Measurements from ENCODE around the gene ST6GALNAC3.

ST6GALNAC3 gene

GRCh38 chr1:76433526-76433925, 359.0 kb downstream of the ST6GALNAC3 start:
- Histone ChIP-seq H3K9ac (ENCODE audit: low read length) (no peak overlapping the region), H3K79me2 (ENCODE audit: control insufficient read depth, insufficient read depth, low read length) (no peaks in the 10 kb centered on the region)
- peak; percentile 23 for DNase-seq

GRCh38 chr1:76443217-76443616, 368.7 kb downstream of the ST6GALNAC3 start:
- H2AK5ac ChIP-seq (ENCODE audit: low read length): no peak overlapping the region
- no peaks in the 10 kb centered on the region for H3K79me1 ChIP-seq (ENCODE audit: low read length)
- WGBS (ENCODE audit: extremely low coverage, insufficient coverage, low lambda C conversion rate): no CpG with 5 or more reads among the region's 3 CpGs
- no peaks in the 10 kb centered on the region for H3K79me2 ChIP-seq (ENCODE audit: control insufficient read depth, insufficient read depth, low read length)
- no peak overlapping the region for H3K4ac ChIP-seq (ENCODE audit: low read depth, low read length)
- no peak overlapping the region for H3K56ac ChIP-seq (ENCODE audit: low read length)
- no peak overlapping the region for H3K27ac ChIP-seq (ENCODE audit: low read depth, low read length)
- H3K18ac ChIP-seq (ENCODE audit: low read length): no peak overlapping the region
- H3K36me3 ChIP-seq (ENCODE audit: control insufficient read depth, insufficient read depth, low read length): no peaks in the 10 kb centered on the region
- no peak overlapping the region for H3K9ac ChIP-seq (ENCODE audit: low read length)
- no peak overlapping the region for H4K5ac ChIP-seq (ENCODE audit: low read length)
- no peak overlapping the region for H2BK5ac ChIP-seq (ENCODE audit: low read length)
- H3K27me3 ChIP-seq (ENCODE audit: insufficient read depth, low read length, poor library complexity): no peaks in the 10 kb centered on the region
- peak; percentile 88 for DNase-seq
- H2BK120ac ChIP-seq (ENCODE audit: low read depth, low read length): no peak overlapping the region
- H3K23ac ChIP-seq (ENCODE audit: low read length): no peak overlapping the region
- H3K4me1 ChIP-seq (ENCODE audit: control insufficient read depth, low read depth, low read length): peaks cover 3% of the 10 kb centered on the region
- no peak overlapping the region for H3K4me2 ChIP-seq (ENCODE audit: low read length)
- no peak overlapping the region for H2BK15ac ChIP-seq (replicated peaks; ENCODE audit: low read depth)
- no peak overlapping the region for H4K8ac ChIP-seq (ENCODE audit: low read depth, low read length)
- no peak overlapping the region for H3K4me3 ChIP-seq (ENCODE audit: low read length)

More at GRCh38 chr1:76433526-76433925, 359.0 kb downstream of the ST6GALNAC3 start:
- Histone ChIP-seq H2BK5ac (ENCODE audit: low read length) (no peak overlapping the region), H3K4me1 (ENCODE audit: control insufficient read depth, low read depth, low read length) (no peaks in the 10 kb centered on the region), H3K36me3 (ENCODE audit: control insufficient read depth, insufficient read depth, low read length) (no peaks in the 10 kb centered on the region), H3K27ac (ENCODE audit: low read depth, low read length) (no peak overlapping the region), H4K8ac (ENCODE audit: low read depth, low read length) (no peak overlapping the region), H3K4me3 (ENCODE audit: low read length) (no peak overlapping the region), H2AK5ac (ENCODE audit: low read length) (no peak overlapping the region), H3K27me3 (ENCODE audit: insufficient read depth, low read length, poor library complexity) (no peaks in the 10 kb centered on the region), H2BK120ac (ENCODE audit: low read depth, low read length) (no peak overlapping the region), H3K56ac (ENCODE audit: low read length) (no peak overlapping the region), H3K23ac (ENCODE audit: low read length) (no peak overlapping the region), H3K79me1 (ENCODE audit: low read length) (no peaks in the 10 kb centered on the region), H4K5ac (ENCODE audit: low read length) (no peak overlapping the region), H2BK15ac (replicated peaks; ENCODE audit: low read depth) (no peak overlapping the region), H3K18ac (ENCODE audit: low read length) (no peak overlapping the region), H3K4ac (ENCODE audit: low read depth, low read length) (no peak overlapping the region), H3K4me2 (ENCODE audit: low read length) (no peak overlapping the region)

GRCh38 chr1:76444773-76445172, 370.2 kb downstream of the ST6GALNAC3 start:
- H3K18ac ChIP-seq (ENCODE audit: low read length): no peak overlapping the region
- H4K5ac ChIP-seq (ENCODE audit: low read length): peak overlapping the region; percentile 23
- no peak overlapping the region for H2BK120ac ChIP-seq (ENCODE audit: low read depth, low read length)
- H3K36me3 ChIP-seq (ENCODE audit: control insufficient read depth, insufficient read depth, low read length): no peaks in the 10 kb centered on the region
- no peak overlapping the region for H3K27ac ChIP-seq (ENCODE audit: low read depth, low read length)
- H3K4me2 ChIP-seq (ENCODE audit: low read length): no peak overlapping the region
- H4K8ac ChIP-seq (ENCODE audit: low read depth, low read length): no peak overlapping the region
- no peak overlapping the region for H2BK5ac ChIP-seq (ENCODE audit: low read length)
- no peak overlapping the region for H2BK15ac ChIP-seq (replicated peaks; ENCODE audit: low read depth)
- DNase-seq: no peak
- H3K9ac ChIP-seq (ENCODE audit: low read length): no peak overlapping the region
- WGBS (ENCODE audit: extremely low coverage, insufficient coverage, low lambda C conversion rate): no CpG with 5 or more reads among the region's 1 CpG
- no peak overlapping the region for H3K56ac ChIP-seq (ENCODE audit: low read length)
- H3K4me1 ChIP-seq (ENCODE audit: control insufficient read depth, low read depth, low read length): peaks cover 3% of the 10 kb centered on the region
- H3K4me3 ChIP-seq (ENCODE audit: low read length): no peak overlapping the region
- no peaks in the 10 kb centered on the region for H3K79me2 ChIP-seq (ENCODE audit: control insufficient read depth, insufficient read depth, low read length)
- H3K4ac ChIP-seq (ENCODE audit: low read depth, low read length): no peak overlapping the region
- no peak overlapping the region for H3K23ac ChIP-seq (ENCODE audit: low read length)
- H2AK5ac ChIP-seq (ENCODE audit: low read length): no peak overlapping the region
- no peaks in the 10 kb centered on the region for H3K79me1 ChIP-seq (ENCODE audit: low read length)
- H3K27me3 ChIP-seq (ENCODE audit: insufficient read depth, low read length, poor library complexity): no peaks in the 10 kb centered on the region

- H3K18ac ChIP-seq (ENCODE audit: low read length): no peak overlapping the region
- H4K5ac ChIP-seq (ENCODE audit: low read length): no peak overlapping the region
- H2BK120ac ChIP-seq (ENCODE audit: low read depth, low read length): no peak overlapping the region
- DNase-seq: no peak
- no peak overlapping the region for H3K4me3 ChIP-seq (ENCODE audit: low read length)
- H3K36me3 ChIP-seq (ENCODE audit: control insufficient read depth, insufficient read depth, low read length): no peaks in the 10 kb centered on the region
- H4K8ac ChIP-seq (ENCODE audit: low read depth, low read length): no peak overlapping the region
- H3K79me2 ChIP-seq (ENCODE audit: control insufficient read depth, insufficient read depth, low read length): no peaks in the 10 kb centered on the region
- no peak overlapping the region for H3K23ac ChIP-seq (ENCODE audit: low read length)
- no peak overlapping the region for H2BK15ac ChIP-seq (replicated peaks; ENCODE audit: low read depth)
- no CpG with 5 or more reads among the region's 1 CpG for WGBS (ENCODE audit: extremely low coverage, insufficient coverage, low lambda C conversion rate)
- no peaks in the 10 kb centered on the region for H3K79me1 ChIP-seq (ENCODE audit: low read length)
- no peaks in the 10 kb centered on the region for H3K27me3 ChIP-seq (ENCODE audit: insufficient read depth, low read length, poor library complexity)
- no peak overlapping the region for H2BK5ac ChIP-seq (ENCODE audit: low read length)
- H3K4me2 ChIP-seq (ENCODE audit: low read length): no peak overlapping the region
- no peaks in the 10 kb centered on the region for H3K4me1 ChIP-seq (ENCODE audit: control insufficient read depth, low read depth, low read length)
- no peak overlapping the region for H3K27ac ChIP-seq (ENCODE audit: low read depth, low read length)
- no peak overlapping the region for H2AK5ac ChIP-seq (ENCODE audit: low read length)
- H3K4ac ChIP-seq (ENCODE audit: low read depth, low read length): no peak overlapping the region
- H3K9ac ChIP-seq (ENCODE audit: low read length): no peak overlapping the region
- no peak overlapping the region for H3K56ac ChIP-seq (ENCODE audit: low read length)
Measured at GRCh38 chr1:76450229-76450628, 375.7 kb downstream of the ST6GALNAC3 start.

GRCh38 chr1:76463278-76463677, 388.7 kb downstream of the ST6GALNAC3 start:
- H2BK120ac ChIP-seq (ENCODE audit: low read depth, low read length): no peak overlapping the region
- no peak overlapping the region for H3K4ac ChIP-seq (ENCODE audit: low read depth, low read length)
- H4K5ac ChIP-seq (ENCODE audit: low read length): no peak overlapping the region
- H3K79me1 ChIP-seq (ENCODE audit: low read length): no peaks in the 10 kb centered on the region
- no peak overlapping the region for H3K18ac ChIP-seq (ENCODE audit: low read length)
- H3K27me3 ChIP-seq (ENCODE audit: insufficient read depth, low read length, poor library complexity): no peaks in the 10 kb centered on the region
- no CpG with 5 or more reads among the region's 3 CpGs for WGBS (ENCODE audit: extremely low coverage, insufficient coverage, low lambda C conversion rate)
- no peak overlapping the region for H3K27ac ChIP-seq (ENCODE audit: low read depth, low read length)
- no peak for DNase-seq
- H3K79me2 ChIP-seq (ENCODE audit: control insufficient read depth, insufficient read depth, low read length): no peaks in the 10 kb centered on the region
- H2AK5ac ChIP-seq (ENCODE audit: low read length): no peak overlapping the region
- H4K8ac ChIP-seq (ENCODE audit: low read depth, low read length): no peak overlapping the region
- H3K4me3 ChIP-seq (ENCODE audit: low read length): no peak overlapping the region
- no peak overlapping the region for H2BK15ac ChIP-seq (replicated peaks; ENCODE audit: low read depth)
- H3K56ac ChIP-seq (ENCODE audit: low read length): no peak overlapping the region
- no peak overlapping the region for H3K9ac ChIP-seq (ENCODE audit: low read length)
- no peaks in the 10 kb centered on the region for H3K4me1 ChIP-seq (ENCODE audit: control insufficient read depth, low read depth, low read length)
- H3K36me3 ChIP-seq (ENCODE audit: control insufficient read depth, insufficient read depth, low read length): no peaks in the 10 kb centered on the region
- no peak overlapping the region for H3K23ac ChIP-seq (ENCODE audit: low read length)
- H3K4me2 ChIP-seq (ENCODE audit: low read length): no peak overlapping the region
- no peak overlapping the region for H2BK5ac ChIP-seq (ENCODE audit: low read length)

GRCh38 chr1:76463849-76464248, 389.3 kb downstream of the ST6GALNAC3 start:
- Histone ChIP-seq H3K4me2 (ENCODE audit: low read length) (no peak overlapping the region), H3K4me1 (ENCODE audit: control insufficient read depth, low read depth, low read length) (no peaks in the 10 kb centered on the region), H3K4ac (ENCODE audit: low read depth, low read length) (no peak overlapping the region), H3K79me1 (ENCODE audit: low read length) (no peaks in the 10 kb centered on the region), H2BK5ac (ENCODE audit: low read length) (no peak overlapping the region), H3K23ac (ENCODE audit: low read length) (no peak overlapping the region), H3K36me3 (ENCODE audit: control insufficient read depth, insufficient read depth, low read length) (no peaks in the 10 kb centered on the region), H2AK5ac (ENCODE audit: low read length) (no peak overlapping the region), H3K4me3 (ENCODE audit: low read length) (no peak overlapping the region), H2BK120ac (ENCODE audit: low read depth, low read length) (no peak overlapping the region), H3K56ac (ENCODE audit: low read length) (no peak overlapping the region), H3K18ac (ENCODE audit: low read length) (no peak overlapping the region), H3K27me3 (ENCODE audit: insufficient read depth, low read length, poor library complexity) (no peaks in the 10 kb centered on the region), H3K9ac (ENCODE audit: low read length) (no peak overlapping the region), H4K8ac (ENCODE audit: low read depth, low read length) (no peak overlapping the region), H3K79me2 (ENCODE audit: control insufficient read depth, insufficient read depth, low read length) (no peaks in the 10 kb centered on the region), H2BK15ac (replicated peaks; ENCODE audit: low read depth) (no peak overlapping the region), H4K5ac (ENCODE audit: low read length) (no peak overlapping the region), H3K27ac (ENCODE audit: low read depth, low read length) (no peak overlapping the region)
- DNase-seq: no peak
- no CpG with 5 or more reads among the region's 3 CpGs for WGBS (ENCODE audit: extremely low coverage, insufficient coverage, low lambda C conversion rate)

Data from mesendoderm (in vitro differentiated cells).